ENCODE measurements around the gene ANO3.

DNA sequence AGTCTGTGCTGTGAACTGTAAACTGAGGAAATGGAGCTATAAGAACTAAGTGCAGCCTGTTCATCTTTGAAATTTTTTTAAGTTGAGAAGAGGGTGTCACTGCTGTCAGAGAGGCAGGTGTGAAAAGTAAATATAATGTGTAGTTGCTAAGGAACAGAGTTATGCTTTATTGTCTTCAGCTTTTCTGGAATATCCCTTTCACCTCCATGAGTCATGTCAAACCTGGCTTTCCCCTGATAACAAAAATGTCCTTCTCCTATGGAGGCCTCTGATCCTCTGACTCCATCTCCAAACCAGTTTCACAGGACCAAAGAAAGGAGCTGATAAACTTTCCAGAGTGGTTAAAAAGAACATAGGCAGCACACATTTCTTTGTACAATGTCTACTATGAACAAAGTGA is 252.9 kb downstream of the ANO3 start:
- TF ChIP-seq, protein P1, sequence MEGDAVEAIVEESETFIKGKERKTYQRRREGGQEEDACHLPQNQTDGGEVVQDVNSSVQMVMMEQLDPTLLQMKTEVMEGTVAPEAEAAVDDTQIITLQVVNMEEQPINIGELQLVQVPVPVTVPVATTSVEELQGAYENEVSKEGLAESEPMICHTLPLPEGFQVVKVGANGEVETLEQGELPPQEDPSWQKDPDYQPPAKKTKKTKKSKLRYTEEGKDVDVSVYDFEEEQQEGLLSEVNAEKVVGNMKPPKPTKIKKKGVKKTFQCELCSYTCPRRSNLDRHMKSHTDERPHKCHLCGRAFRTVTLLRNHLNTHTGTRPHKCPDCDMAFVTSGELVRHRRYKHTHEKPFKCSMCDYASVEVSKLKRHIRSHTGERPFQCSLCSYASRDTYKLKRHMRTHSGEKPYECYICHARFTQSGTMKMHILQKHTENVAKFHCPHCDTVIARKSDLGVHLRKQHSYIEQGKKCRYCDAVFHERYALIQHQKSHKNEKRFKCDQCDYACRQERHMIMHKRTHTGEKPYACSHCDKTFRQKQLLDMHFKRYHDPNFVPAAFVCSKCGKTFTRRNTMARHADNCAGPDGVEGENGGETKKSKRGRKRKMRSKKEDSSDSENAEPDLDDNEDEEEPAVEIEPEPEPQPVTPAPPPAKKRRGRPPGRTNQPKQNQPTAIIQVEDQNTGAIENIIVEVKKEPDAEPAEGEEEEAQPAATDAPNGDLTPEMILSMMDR (IDR thresholded peaks at IDR 0.05) = no peak
- no peak for TF ChIP-seq POLR2A (IDR thresholded peaks at IDR 0.05)

Data from thyroid gland (tissue), 4 donors.